HuH-7 (cell line): Measurements from ENCODE around the gene PPP1R7.
"Not testable (repeated sequence)": the region's sequence is repeated elsewhere in the genome, so short reads cannot be mapped to it uniquely, and the experiment has no call there.

Experiments
- DNase-seq: peaks from one replicate; pipeline ENCODE4 v3.0.0; 2011; ENCODE audit warnings: low spot score

Gene PPP1R7

DNA sequence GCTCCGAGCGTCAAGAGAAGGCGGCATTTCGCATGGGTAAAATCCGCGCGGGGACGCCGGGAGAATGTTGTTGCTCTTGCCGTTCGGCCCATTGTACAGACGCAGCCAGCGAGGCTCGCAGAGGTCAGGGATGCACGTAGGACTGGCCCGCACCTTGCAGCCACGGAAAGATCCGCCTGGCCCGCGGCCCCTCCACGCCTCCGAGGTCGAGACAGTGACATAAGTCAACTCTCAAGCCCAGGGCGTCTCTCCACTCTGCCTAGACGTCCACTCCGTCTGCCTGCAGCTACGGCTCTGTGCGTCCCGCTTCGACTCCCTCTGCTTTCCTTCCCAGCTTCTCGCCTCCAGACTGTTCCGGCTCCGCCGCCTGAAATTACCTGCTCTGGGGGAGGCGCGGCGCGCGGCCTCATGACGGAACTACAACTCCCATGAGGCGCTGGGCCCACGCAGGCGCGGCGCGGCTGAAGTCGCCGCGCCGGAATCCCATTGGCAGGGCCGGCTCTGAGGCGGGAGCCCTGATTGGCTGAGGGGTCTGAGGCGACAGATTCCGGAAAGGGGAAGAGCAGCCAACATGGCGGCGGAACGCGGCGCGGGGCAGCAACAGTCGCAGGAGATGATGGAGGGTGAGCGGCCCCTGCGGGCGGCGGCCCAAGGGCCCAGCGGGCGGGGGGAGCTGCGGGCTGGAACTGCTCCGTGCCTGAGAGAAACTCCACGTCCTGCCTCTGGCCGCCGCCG is at the start of gene PPP1R7:
TSS of gene PPP1R7 (plus strand) at position 543 of the 735 bp plus-strand sequence. CDS start at position 572, 29 bp downstream.
- DNase-seq, result peak; percentile 99

GRCh38 chr2:241102239-241102803 is 47.9 kb upstream of the PPP1R7 start, which contains the start of gene MTERF4:
Gene MTERF4, minus strand, starts transcription at chr2:241102287. Its CDS starts 14 bp downstream, at chr2:241102273.
- DNase-seq, result peak; percentile 87

GRCh38 chr2:241103176-241103595 is 47.1 kb upstream of the PPP1R7 start:
- DNase-seq, result no peak

- DNase-seq, result not testable (repeated sequence)
Observed at GRCh38 chr2:241104611-241105010, 45.7 kb upstream of the PPP1R7 start.

- no peak for DNase-seq
Observed at GRCh38 chr2:241105641-241106040, 44.6 kb upstream of the PPP1R7 start.

DNA sequence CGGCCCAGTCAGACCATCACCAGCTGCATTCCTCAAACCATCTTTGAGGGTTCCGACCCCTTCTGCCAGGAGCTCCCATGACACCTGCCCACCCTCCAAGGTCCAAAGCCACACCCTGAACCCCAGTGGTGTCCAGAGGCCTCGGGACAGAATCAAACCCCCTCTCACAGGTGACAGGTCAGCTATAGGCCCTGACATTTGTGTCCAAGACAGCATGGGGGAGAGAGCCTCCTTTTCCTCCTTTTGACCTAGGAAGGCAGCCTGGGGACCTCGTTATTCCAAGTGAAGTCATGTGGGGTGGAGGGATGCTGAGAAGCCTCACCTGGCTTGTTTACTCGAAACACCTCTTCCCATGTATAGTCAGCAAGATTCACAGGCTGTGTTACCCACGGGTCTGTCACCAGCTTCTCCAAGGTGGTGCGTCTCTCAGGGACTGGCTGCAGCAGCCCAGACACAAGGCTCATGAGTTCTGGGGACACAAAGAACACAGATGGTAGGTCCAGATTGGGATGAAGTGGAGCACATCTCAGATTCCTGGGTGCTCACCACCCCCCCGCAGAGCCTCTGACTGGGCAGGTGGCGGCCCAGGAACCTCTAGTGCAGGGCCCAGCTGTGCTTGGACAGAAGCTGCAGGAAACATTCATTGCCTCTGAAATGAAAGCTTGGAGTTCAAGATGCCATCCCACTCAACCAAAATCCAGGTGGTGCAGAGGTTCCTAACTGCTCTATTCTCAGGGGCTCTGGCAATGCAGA is 43.1 kb upstream of the PPP1R7 start:
- no peak for DNase-seq

- DNase-seq, result no peak
Observed at GRCh38 chr2:241108271-241109209, 41.7 kb upstream of the PPP1R7 start.

DNA sequence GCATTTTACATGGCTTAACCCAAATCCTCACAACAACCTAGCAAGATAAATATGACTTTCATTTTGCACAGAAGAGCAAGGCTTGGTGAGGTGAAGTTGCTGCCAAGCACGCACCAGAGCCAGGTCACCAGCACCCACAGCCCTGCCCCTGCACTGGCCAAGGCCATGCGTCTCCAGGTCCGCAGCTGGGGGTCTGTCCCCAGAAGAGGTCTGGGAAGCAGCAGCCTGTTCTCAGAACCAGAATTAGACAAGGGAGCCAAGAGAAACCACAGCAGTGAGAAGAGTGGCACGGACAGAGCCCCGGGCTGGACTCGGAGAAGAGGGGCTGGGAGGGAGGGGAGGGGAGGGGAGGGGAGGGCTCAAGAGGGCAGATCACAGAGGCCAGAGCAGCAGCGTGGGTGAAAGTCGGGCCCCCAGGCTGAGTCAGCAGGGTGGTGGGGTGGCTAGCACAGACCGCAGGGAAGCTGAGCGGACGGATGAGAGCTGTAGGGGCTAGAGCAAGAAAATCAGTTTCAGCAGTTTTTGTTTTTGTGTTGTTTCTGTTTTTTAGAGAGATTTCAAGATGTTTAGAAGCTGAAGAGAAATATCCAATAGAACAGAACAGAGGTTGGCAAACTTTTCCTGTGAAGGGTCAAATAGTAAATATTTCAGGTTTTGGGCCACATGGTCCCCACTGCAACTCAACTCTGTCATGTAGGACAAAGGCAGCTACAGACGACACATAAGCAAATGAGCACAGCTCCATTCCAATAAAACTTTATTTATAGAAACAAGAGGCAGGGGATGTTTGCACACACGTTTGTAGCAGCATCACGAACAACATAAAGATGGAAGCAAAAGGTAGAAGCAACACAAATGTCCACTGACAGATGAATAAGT is 40.8 kb upstream of the PPP1R7 start:
- no peak for DNase-seq

GRCh38 chr2:241110089-241110606 is 40.1 kb upstream of the PPP1R7 start:
- DNase-seq, result no peak

- no peak for DNase-seq
Observed at GRCh38 chr2:241110607-241111439, 39.4 kb upstream of the PPP1R7 start.

GRCh38 chr2:241111440-241111805 is 38.8 kb upstream of the PPP1R7 start:
- DNase-seq, result no peak

DNA sequence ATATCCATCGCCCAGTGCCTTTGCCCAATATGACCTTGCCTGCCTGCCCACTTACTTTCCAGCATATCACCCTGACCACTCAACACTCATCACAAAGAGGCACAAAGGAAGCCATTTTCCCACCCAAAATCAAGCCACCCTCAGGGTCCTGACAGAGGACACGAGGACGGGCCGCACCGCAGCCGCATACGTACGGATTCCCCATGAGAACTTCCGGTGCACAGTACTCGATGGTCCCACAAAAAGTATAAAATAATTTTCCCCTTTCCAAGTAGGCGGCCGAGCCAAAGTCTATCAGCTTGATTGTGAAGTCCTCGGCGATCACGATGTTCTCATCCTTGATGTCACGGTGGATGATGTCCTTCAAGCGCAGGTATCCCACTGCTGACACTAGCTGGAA is 38.2 kb upstream of the PPP1R7 start:
- no peak for DNase-seq

DNA sequence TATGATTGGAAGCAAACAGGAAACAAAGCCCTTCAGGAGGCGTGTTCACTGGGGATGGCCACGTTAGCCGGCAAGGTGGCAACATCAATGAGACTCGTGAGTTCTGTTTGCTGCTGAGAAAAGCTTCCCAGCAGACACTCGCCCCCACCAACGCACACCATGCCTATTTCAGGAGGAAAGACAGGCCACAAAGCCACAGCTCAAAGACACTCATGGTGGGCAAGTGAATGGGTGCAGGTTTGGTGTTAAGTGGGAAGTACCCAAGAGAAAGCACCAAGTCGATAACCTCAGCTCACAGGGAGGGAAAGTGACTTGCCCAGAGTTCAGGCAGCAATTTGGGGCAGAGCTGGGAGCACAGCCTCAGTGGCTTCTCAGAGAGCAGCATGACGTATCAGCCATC is 37.7 kb upstream of the PPP1R7 start:
- DNase-seq, result no peak

GRCh38 chr2:241114836-241115235 is 35.4 kb upstream of the PPP1R7 start:
- no peak for DNase-seq

GRCh38 chr2:241115361-241115760 is 34.9 kb upstream of the PPP1R7 start:
- no peak for DNase-seq

DNA sequence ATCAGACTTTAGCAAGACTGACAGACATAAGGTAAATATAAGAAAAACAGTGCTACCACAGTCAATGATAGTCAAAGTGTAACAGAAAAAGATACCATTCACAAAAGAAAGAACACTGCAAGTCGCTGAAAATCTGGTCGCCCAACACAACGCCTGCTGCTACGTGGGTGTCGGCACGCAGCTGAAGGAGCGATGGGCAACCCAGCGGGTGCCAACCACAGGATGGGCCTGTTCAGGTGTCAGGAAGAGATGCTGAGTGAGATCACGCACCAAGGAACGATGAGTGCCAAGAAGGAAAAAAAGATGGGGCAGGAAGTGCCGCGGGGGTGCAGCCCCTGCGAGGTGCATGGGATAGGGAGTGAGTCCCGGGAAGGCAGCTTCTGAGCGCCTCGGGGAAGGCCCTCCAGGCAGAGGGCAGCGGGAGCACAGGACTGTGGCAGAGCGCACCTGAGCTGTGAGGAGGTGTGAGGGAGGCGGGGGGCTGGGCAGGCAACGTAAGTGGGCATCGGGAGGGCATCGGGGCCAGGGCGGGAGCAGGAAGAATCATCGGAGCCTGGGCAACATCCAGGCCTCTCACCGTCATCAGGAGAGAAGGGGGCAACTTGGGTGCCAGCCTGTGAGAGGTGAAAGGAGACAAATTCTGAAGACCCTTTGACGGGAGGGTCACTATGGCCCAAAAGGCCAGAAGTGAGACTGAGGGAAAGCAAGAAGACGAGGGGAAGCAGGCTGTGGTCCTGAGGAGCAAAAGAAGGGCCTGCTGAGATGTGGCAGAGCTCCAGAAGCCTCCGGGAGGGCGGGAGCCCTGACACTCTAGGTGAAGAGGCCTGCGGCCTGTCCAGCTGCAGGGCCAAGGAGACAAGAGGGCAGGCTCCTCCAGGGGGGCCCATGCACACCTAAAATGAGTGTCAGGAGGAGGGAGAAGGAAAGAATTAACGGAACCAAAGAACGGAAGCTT is 33.4 kb upstream of the PPP1R7 start:
- no peak for DNase-seq

DNA sequence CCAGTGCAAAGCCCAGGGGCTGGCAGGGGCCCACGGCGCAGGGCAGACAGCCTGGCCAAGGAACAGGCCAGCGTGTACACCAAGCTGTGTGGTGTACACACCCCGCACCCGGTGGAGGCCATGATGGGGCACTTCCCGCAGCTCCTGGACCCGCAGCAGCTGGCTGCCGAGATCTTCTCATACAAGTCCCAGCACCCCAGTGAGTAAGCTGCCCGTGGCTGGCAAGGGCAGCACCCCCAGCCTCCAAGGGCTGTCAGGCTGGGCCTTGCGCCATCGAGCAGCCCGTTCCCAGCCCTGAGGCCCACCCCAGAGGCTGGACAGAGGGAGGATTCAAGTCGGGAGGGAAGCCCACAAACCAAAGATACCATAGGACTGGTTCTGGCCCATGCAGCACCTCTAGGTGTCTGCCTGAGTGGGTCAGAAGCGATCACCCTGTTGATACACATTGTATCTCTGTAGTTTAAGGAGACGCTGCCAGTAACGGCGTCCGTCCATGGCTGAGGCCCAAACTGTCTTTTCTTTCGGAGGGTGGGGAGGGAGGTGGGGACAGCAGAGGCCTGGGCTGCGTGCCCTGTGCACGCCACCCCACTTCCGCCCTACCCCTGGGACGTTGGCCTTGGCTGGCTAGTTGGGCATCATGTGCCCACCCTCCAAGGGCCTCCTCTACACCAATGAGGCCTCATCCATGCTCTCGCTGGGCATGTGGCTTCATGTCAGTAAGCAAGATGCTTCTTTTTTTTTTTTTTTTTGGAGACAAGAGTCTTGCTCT is 31.3 kb upstream of the PPP1R7 start:
- DNase-seq, result no peak

- DNase-seq, result no peak
Observed at GRCh38 chr2:241120440-241120839, 29.8 kb upstream of the PPP1R7 start.
